Activated CD8-positive, alpha-beta memory T cell treated with anti-CD3 and anti-CD28 coated beads, Interleukin-2, amount 50 U/mL, for 24 hours (primary cell): ENCODE data around the gene ABLIM1.

Experiments
- DNase-seq: peaks from one replicate; pipeline ENCODE4 v3.0.0-alpha.2; 2020; ENCODE audit errors: extremely low read depth

The ABLIM1 gene

DNA sequence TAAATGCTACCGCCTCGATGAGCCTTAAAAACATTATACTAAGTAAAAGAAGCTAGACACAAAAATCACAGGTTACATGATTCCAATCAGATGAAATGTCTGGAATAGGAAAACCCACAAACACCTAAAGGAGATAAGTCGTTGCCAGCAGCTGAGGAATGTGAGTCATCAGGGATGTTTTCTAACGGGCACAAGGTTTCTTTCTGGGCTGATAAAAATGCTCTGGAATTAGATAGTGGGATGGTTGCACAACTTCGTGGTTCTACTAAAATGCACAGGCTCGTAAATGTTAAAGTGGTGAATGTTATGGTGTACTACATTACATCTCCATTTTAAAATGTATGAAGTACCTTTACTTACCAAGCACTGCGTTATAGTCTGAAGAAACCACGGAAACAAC, 9.7 kb downstream of the ABLIM1 start:
- no peak for DNase-seq

DNA sequence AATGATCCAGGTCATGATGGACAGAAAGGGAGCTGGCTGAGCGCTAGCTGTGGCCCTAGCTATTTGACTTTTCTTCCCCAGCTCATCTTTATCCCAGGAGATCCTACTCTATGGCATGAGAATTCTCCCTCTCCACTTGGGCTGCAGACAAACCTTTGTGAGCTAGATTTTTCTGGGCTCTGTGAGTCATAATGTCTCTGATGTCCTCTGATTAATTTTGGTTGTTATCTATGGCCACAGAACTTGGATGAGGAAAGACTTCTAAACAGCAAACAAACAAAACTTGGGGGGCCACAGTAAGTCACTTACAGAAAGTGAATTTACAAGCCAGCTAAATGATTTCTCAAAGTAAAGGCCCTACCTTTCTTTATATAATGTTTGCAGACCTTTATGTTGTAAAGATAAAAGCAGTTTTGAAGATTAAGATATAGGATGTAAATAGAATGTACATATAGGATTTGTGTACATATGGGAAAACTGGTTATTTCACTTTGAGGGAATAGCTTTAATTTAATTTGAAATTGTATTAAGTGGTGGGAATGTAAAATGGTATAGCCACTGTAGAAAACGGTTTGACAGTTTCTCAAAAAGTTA, 10.4 kb downstream of the ABLIM1 start:
- no peak for DNase-seq

GRCh38 chr10:114646426-114646825, 11.6 kb downstream of the ABLIM1 start:
- DNase-seq = no peak

DNA sequence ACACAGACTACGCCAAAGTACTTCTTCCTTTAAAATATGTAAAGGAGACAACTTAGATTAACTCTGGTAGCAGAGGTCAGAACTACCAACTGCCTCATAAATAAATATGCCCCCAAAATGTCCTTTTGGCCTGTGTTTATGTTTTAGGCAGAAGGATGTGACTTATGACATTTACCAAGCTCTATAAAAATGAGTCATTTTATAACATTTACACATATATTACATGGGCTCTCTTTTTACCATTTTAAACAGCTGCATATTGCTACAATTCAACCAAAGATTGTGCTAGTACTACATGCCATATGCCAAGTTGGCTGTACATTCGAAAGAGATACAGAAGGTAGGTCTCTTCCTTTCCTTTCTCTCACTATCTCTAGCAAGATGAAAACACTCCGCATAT, 12.4 kb downstream of the ABLIM1 start:
- DNase-seq = no peak

DNA sequence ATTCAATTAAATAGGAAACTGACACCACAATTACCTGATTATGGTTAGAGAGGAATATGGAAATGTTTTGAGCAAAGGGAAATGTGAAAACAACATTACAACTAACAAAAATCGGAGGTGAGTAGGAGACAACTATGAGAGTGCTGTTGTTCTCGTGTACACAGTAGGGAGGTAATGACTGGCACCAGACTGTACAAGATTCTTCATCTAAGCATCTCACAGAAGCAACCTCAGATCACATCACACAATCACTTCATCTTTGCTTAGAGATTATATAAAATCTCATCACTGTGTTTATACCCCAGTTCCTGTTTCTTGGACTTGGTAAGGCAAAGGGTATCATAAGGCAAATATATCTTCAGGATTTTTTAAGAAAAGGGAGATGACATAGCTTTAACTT, 14.9 kb downstream of the ABLIM1 start:
- DNase-seq = no peak

DNA sequence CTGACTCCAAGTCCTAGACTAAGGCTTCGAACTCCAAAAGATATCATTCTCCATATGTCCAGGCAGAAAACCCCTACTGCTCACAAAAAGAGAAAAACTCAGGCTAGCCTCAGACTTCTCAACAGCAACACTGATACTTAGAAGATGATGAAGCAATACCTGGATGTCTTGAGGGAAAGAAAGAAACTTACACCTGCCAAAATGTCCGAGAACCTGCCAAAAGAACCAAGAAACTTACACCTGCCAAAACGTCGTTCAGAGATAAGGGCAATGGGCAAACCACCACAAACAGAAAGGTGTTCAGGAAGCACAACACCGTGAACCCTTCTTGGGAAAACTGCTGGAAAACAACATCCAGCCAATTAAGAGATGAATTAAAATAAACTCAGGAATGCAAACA, 15.3 kb downstream of the ABLIM1 start:
- no peak for DNase-seq

DNA sequence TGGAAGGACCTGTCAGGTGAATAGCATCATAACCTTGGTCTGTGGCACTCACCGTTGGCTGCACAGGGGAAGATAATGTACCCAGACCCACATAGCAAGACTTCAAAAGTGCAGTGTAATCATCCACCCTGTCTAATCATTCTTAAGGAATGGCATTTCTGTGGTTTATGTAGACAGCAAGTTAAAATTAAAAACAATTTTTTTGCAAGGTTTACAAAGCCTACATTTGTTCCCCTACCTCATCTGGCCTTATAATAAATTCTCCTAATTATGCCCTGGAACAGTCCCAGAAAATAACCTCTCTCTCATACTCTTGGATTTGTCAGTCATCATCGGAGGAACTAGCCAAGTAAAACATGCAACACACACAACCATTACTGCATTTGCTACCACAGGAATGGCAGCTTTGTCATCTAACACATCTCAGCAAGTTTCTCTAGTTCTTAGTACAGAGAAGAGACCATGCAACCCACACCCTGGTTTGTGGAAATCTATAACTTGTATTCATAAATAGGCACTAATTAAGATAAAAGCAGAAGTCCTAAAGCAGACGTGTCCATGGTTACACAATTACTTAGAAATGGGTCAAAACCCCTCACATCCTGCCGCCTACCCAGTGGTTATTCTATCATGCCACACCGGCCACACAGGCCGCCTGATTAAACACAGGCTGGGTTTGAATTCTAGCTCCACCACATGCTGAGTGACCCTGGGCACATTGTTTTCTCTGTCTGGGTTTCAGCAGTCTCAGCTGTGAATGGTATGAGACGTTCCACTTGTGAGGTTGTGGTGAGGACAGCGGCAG, 19.1 kb downstream of the ABLIM1 start:
- no peak for DNase-seq

DNA sequence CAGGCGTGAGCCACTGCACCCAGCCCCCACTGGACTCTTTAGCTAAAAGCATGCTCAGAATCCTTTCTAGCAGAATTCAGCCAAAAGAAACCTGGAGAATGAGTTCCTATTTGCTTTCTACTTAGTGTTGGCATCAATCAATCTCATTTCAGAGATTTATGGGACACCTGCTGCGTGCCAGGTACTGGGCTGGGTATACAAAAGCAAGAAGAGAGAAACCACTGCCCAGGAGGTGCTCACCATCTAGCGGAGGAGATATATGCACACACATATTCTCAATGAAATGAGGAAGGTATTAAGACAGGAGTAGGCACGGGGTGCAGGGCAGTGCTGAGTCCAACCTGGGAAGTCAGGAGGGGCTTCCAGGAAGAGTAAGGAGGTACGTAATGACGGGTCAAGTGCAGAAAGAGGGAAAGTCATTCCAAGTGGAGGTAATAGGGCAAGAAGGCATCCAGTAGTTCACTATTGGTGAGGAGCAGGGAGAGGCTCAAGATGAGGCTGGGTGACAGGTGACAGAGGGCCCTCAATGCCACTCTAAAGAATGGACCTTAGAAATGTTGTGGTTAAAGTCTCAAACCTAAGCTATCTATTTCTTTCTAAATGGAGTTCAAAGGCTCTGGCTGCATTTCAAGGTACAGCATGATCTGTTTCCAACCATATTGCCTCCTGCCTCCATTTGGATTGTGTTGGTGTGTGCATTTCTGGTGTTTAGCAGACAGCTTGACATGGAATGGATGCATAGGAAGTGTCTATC, 22.1 kb downstream of the ABLIM1 start:
- DNase-seq = no peak

GRCh38 chr10:114635101-114635500, 23.0 kb downstream of the ABLIM1 start:
- DNase-seq = no peak

GRCh38 chr10:114634609-114634979, 23.5 kb downstream of the ABLIM1 start:
- no peak for DNase-seq

- DNase-seq = no peak
These were observed 25.0 kb downstream of the ABLIM1 start for GRCh38 chr10:114632869-114633715.

DNA sequence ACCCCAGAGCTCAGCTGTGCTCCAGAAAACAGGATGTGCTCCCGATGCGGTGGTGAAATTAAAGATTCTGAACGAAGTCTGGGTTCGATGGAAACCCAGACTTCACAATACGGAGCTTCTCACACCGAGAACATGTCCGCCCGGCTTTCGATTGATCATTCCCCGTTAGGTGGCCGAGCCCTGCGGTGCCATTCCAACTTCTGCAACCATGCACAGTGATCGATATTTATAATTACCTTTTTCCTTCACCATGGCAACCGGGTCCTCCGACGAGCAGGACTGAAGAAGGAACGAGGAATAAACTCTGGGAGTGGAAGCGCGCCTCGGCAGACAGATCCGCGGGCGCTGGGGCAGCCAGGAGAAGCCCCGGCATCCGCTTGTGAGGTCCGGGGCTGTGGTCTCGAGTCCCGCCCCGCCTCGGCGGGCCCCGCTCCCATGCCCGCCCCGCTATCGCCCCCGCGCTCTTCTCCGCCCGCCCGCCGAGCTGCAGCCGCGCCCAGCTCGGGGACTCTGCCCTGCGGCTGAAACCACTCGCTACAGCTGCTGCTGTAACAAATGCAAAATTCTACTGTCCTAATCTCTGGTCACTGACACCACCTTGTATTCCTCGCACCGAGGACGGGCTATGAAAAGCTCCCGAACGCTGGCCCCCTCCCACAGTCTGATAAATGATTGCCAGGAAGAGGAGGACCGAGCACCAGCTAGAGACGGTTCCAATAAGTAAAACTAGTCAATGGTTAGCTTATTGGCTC, 26.2 kb downstream of the ABLIM1 start:
- DNase-seq = no peak

DNA sequence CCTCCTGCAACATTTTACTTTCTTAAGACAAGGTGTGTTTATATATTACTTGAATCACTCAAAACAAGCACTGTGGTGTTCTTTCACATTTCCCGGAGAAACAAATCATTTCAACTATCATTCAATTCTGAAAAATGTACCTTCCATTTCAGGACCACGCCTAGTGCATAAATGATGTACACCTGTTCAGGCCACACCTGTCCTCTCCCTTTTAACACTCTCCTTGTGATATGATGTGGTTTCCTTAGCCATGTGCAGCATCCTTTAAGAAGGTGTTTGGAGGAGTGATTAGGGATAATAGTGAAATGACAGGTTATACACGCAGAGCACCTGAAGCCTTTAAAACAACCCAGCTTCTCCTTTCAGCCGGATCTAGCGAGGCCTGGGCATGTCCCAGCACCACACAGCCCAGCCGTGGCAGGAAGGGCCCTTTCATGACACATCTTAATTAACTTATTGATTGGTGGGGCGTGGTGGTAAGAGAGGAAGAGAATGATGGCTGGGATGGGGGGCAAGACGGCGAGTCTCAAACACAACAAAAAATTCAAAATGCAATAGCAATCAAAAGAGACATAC, 26.9 kb downstream of the ABLIM1 start:
- DNase-seq = no peak

DNA sequence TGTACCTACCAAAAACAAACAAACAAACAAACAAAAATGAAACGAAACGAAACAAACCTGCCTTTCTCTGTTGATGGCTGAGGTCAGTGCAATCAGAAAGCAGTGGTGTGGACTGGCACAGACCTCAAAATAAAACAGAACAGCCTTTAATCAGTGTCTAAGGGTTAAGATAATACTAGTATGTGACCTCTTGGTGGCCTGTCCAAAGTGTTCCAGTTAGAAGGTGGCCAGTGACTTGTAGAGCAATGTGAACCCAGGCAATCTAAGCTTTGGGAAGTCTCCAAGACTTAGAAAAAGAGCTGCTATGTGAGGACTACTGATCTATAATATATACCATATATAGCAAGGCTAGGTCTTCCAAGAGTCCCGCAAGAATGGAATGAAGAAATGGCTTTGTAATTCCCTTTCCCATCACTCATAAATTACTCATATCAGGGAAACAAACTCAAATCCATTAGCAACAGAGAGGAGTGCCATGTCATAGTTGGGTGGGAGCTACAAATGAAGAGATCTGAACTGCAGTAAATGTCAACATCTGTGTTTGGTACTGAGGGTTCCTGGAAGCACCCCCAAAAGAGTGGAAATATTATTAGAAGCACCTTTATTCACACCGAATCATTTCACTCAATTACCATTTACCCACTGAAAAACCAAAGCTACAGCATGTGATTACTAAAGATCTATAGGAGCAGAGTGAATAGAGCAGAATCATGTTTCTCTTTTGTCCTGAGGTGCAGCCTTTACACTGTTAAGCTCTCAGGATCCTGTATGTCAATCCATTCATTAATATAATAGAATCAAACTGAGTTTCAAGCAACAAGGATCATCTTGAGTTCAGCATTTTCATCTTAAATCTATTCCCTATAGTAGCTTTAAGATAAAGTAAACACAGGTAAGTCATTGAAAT, 28.0 kb downstream of the ABLIM1 start:
- no peak for DNase-seq

GRCh38 chr10:114629083-114629823, 28.8 kb downstream of the ABLIM1 start:
- DNase-seq = no peak

DNA sequence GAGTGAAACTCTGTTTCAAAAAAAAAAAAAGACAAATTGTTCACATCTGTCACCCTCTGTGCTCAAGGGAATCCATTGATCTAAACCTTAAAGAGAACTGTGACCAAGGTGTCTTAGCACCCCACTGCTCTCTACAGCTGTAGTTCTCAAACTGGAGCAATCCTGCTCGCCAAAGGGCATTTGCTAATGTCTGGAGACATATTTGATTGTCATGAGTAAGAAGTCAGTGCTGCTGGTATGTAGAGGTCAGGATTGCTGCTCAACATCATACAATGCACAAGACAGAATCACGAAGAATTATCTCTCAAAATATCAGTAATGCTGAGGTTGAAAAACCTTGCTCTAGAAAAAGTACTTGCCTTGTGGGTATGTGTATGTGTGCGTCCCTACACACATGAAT, 30.0 kb downstream of the ABLIM1 start:
- DNase-seq = no peak

DNA sequence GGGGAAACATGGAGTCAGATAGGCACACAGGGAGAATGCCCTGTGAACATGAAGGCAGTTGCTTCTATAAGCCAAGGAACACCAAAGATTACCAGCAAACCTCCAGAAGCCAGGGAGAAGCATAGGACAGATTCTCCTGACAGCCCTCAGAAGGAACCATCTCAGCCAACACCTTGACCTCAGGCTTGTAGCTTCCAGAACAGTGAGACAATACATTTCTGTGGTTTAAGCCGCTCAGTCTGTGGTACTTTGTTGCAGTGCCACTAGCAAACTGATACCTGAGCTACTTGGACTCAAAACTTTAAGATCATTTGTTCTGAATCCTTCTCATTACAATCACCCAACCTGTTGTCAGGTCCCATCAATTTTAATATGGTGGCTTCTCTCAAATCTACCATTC, 31.2 kb downstream of the ABLIM1 start:
- DNase-seq = no peak

DNA sequence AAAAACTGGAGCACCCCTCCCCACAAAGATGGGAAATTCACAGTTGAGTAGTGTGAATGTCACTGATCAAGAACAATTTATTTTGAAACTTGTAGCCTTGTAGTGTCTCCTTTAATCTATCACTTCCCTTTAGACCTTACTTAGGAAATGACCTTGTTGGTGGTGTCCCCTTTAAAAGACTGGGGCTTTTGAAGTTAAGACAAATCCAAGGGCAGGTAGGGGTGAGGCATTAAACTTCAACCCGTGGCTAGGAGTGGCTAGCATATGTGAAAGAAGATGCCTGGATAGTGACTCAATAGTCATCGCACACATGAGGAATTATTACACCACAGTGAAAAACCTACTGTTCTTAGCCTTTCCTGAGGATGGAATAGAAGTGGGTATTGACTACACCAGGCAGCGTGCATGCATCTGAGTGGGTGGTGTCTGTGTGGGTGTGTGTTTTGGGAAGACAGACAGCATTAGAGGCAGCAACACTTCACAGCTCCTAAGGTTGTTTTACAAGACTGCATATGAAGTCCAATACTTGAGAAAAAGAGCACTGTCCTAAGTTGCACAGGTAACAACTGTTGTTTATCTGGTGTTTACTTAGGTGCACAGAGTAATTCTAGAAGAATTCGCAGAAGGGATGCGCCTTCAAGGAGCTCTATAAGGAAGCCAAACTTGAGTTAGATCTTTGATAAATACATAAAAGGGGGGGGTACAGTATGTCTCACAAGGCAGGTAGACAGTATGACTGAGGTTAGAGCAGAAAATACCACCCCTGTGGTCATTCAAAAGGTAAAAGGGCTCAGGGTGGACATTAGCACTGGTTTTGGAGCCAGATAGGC, 32.9 kb downstream of the ABLIM1 start:
- DNase-seq = no peak
